HK-2 (cell line): ENCODE results near the gene GDPD5.

ENCODE experiments used
- DNase-seq: peaks from one replicate; pipeline ENCODE4 v3.0.0-alpha.2; 2018; ENCODE audit not compliant: unreplicated experiment

Gene GDPD5

DNA sequence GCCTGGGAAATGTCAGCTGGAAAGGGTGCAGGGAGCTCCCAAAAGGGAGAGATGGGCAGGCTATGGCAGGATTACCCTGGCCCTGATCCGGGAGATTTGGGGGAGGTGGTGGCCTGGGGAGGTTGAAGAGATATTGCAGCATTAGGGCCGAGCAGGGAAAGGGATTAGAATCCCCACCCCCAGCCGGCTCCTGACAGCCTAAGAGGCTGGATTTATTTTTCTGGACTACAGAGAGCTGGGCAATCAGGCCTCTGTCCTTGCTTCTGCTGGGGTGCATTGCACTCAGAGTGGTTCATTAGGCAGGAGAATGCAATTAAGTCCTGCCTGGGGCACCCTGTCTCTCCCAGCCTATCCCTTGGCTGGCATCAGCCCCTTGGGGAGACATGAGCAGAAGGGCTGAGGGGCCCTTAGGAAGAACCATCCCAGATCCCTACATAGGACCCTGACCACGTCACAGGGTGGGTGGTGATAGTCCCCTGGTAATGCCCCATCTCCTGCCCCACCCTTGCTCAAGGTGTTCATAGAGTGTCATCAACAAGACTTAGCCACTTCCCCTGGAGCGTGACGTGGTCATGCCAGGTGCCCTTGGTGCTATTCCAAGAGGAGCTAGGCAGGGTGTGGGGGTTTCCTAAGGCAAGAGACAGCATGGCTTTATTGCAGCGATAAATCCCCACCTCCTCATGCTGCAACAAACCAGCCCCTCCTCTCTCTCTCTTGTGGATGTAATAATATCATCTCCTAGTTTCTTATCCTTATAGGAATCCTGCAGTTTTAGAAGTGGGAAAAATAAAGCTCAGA is 54.4 kb downstream of the GDPD5 start:
- DNase-seq = no peak

DNA sequence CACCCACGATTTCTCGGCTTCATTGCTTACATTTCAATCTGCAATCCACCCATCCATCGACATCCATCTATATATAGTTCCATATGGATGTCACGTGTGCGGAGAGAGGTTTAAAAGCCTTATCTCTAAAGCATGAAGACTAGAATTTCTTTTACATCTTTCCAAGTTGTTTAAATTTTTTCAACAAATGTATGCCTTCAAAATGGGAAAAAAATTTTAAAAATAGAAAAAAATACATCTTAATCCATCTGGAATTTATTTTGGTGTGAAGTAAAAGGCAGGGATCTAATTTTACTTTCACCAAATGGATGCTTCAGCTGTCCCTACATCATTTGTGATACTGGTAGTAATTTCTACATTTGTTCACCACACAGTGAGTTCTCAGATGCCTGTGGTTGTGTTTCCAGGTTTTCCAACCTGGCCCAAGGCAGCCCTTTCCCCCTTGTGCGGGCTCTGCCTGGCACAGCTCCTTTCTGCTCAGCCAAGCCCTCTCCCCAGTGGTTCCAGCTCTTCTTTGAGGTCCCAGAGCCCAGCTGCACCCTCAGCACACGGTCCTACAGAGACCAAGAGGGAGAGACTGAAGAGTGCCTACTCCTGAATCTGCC is 55.2 kb downstream of the GDPD5 start:
- no peak for DNase-seq

DNA sequence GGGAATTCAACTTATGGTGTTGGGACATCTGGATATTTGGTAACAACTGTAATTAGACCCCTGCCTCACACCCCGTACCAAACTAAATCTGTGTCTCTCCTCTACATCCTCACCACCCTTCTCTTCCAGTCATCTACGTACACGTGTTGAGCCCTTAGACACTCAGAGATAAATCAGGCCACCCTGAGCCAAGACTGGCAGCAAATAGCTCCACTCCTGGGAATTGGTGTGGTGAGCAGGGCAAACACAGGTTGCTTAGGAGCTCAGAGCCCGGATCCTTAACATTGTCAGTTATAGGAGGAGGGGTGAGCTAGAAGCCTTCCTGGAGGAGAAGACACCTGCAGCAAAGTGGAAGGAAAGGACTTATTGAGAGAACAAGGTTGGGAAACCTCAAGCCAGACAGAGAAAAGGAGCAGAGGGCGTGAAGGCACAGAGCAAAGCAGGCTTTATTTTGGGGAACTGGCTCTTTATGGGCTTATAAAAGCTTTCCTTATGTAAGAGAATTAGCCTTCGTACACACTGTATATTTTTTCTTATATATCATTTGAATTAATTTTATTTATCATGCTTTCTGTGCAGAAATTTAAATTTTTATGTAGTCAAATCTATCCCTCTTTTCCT is 55.8 kb downstream of the GDPD5 start:
- DNase-seq = no peak

DNA sequence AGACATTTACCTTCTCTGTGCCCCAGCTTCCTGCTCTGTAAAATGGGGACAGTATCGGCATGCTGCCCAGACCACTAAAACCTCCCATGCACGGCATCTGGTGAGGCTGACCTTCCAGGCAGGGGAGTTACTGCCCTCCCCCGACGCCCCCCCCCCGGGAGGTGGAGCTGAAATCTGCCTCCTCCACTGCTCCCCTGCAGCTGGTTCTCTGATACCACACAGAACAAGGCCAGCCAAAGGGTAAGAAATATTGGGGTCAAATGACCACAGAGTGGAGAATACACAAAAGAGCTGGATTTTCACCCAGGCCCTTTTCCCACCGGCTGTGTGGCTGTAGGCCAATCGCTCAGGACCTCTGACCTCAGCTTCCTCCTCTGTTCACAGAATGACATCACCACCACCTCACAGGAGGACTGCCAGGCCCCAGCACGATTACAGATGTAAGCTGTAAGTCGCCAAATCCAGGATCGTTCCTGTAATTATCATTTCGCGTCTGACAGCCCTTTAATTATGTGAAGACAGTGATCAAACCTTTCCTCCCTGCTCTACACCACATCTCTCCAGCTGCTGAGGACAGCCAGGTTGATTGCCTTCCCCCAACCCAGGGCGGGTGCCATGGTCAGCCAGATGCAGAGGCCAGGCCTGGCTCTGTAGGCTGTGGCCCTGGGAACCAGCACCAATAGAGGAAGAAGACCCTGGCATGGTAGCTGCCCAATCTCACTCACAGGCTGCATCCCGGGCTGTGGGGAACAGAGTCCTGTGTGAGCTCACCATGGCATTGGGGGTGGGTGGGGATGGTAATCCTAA is 57.0 kb downstream of the GDPD5 start:
- DNase-seq = no peak

DNA sequence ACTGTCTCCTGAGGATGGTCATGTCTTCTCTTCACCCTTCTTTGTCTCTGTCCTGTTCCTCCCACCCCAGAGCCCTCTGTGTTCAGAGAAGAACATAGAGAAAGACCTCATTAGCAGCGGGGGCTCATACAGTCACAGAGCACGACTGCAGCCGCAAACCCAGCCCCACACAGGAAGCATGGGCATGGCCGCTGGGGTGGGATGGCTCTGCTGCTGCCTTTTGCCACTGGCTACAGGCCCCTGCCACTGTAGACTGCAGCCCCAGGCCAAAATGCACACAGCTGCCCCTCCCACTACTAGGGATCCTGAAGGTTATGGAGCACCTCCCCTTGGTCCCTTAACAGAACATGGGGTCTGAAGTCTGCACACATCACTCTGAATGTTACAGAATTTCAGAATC is 57.9 kb downstream of the GDPD5 start:
- no peak for DNase-seq

DNA sequence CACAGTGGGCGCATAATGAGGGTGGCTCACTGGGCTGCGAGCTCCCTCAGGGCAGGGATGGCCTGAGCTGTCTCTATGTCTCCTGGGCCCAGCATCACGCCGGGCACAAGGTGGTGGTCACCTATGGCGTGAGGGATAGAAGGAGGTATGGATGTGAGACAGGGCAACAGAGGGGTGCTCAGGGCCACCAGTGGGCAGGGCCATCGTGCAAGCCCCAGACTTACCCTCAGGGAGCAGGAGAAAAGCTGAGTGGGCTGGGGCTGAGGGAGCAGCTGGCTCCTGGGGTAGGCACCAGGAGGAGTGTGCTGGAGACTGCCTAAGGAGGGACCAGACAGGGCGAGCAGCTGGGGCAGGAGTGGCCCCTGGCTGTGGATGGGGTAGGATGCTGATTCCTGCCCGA is 58.4 kb downstream of the GDPD5 start:
- DNase-seq = no peak

DNA sequence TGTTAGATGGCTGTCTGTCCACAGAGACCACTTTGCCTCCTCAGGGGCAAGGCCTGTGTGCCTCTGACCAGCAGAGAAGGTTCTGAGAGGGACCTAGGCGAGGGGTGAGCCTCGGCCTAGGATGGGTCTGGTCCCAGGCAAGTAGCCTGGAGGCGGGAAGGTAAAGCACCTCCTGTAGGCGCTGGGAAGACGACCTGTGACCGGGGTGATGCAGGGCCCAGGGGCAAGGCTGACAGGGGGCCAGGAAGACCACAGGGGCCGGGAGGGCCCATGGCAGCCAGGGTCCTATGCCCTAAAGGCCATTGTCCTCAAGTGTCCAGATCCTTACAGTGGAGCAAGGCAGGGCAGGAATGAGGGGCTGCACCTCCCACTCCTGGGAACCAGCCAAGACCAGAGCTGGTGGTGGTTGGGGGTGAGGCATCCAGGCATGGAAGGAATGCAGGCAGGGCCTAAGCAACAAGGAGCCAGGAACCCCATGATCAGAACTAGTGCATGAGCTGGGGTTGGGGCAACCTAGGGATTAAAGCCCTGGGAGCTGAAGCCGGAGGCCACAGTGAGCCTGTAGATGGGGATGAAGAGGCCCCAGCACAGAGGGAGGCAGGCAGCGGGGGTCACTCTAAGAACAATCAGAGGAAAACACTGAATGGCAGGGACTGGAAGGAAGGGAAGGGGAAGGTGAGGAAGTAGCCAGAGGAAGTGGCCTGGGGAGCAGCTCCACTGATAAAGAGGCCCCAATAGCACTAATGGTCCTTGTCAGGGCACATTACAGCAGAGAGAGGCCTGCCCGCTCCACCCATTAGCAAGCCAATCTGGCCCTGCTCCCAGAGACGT is 59.8 kb downstream of the GDPD5 start:
- peak; percentile 32 for DNase-seq

DNA sequence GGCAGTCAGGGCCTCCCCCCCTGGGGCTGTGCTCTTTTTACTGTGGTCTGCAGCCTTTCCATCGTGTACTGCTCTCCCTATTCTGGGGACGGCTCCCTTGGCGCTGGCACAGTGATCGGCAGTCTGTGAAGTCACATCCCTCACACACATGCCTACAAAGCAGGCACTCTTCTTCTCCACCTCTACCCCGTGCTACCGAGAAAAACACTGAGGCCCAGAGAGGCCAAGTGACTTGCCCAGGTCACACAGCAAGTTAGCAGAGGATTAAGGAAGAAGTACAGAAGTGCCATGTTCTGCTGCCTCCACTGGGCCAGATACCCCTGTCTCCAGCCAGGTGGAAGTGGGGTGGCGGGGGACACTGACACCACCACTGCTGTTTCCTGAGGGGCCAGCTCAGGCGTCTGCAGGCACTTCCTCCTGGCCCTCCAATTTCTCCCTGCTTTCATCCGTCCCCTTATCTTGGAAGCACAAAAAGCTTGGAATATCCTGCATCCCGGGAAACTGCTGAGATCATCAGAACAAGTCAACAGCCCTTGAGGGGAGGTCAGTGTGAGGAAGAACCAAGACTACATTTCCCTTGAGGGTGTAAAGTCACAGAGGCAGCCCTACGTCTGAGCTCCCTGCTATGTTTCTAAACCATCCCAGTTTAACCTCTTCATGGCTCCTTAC is 62.5 kb downstream of the GDPD5 start:
- no peak for DNase-seq

DNA sequence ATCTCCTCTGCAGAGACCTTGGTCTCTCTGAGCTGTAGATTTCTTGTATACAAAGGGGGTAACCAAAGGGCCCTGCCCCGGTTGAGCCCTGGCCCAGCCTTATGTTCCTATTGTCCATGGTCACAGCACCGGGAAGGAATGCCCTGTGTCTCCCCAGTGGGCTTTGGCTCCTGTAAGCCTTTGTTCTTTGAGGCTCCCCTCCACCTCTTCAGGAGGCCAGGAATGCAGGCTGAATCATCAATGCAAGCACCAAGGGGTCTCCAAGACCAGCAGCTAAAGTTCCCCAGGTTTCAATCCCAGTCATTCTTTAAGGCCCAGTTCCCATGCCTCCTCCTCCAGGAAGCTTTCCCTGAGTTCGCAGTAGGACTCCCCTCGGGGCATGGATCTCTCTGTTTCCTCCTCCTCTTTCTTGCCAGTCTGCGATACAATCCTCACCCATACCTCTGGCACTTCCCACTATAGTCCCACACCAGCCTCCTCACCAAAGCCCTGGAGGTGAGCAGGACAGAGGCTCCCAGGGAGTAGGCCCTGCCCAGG is 63.6 kb downstream of the GDPD5 start:
- no peak for DNase-seq

DNA sequence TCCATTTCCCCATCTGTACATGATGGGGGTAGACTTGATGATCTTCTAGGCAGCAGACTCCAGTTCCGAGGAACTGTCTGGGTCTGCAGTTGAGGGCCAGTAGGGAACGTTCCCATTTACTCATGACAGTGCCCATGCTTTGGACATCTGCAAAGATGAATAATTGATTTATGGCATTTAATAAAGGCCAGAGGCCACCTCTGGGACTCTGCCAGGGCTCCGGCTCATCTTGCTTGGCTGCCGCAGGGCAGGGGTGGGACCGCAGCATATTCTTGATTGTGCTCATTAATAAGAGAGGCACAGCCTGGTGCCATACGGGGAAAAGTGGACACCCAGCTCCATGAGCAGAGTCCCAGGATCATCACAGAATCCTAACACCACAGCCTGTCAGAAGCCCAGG is 64.6 kb downstream of the GDPD5 start:
- no peak for DNase-seq

DNA sequence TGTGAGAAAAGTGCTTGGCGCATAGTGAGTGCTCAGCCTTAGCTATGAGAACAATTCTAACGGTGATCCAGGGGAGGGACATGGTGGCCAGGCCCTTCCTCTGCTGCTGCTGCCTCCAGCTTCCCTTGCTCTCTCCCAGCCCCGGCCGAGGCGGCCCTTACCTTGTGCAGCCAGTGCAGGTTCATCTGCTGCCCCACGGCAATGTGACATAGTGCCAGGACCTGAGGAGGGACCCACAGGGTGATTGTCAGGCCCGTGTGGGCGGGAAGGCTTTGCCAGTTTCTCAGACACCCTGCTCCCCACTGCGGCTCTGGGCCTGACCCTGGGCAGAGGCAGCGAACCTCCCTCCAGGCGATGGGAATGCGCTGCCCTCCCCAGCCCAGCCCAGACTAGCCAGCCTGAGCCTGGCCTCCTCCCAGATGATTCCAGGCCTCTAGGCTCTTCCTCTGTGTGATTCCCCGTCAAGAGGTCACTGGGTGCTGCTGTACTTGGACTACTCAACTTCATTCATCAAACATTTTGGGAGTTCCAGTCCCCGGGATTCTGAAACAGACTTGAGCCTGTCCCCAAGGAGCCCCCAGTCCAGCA is 69.1 kb downstream of the GDPD5 start:
- no peak for DNase-seq

DNA sequence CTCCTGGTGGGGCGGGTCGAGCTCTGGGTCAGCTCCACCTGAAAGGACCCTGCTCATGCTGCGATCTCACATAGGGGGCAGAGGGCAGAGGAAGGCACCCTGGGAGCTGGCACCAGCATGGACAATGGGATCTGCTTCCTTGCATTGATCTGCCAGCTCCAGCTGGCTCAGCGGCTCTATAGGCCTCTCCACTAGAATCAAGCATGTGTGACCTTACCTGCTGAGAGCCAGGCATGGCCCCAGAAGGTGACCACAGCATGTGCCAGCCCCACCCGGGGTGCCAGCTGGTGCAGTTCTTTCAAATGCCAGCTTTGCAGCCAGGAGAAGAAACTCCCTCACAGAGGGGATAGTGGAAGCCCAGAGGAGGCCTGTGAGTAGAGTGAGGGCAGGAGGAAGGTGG is 70.8 kb downstream of the GDPD5 start:
- no peak for DNase-seq

DNA sequence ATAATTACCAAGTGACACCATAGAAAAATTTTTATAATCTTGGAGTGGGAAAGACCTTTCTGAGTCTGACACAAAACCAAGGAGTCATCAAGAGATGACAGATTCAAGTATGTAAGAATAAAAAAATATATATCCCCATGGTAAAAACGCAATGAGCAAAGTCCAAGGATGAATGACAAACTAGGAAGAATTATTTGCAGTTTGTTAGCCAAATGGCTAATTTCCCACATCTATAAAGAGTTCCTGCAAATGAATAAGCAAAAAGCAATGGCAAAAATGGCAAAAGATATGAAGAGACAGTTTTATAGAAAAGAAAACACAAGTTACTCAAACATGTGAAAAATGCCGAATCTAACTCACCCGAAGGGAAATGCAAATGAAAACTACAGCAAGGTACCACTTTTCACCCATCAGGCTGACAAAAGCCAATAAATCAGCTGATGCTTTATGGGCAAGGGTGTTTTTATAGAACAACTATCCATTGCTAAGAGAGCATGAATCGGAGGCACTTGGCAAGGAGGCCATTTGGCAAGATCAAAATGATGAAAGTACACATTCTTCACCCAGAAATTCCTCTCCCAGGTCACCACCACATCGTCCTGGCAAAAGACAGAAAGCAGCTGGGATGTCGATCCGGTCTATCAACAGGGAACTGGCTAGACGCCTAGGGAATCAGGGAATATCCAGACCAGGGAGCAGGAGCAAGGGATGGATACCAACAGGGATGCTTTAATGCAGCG is 71.7 kb downstream of the GDPD5 start:
- DNase-seq = no peak

DNA sequence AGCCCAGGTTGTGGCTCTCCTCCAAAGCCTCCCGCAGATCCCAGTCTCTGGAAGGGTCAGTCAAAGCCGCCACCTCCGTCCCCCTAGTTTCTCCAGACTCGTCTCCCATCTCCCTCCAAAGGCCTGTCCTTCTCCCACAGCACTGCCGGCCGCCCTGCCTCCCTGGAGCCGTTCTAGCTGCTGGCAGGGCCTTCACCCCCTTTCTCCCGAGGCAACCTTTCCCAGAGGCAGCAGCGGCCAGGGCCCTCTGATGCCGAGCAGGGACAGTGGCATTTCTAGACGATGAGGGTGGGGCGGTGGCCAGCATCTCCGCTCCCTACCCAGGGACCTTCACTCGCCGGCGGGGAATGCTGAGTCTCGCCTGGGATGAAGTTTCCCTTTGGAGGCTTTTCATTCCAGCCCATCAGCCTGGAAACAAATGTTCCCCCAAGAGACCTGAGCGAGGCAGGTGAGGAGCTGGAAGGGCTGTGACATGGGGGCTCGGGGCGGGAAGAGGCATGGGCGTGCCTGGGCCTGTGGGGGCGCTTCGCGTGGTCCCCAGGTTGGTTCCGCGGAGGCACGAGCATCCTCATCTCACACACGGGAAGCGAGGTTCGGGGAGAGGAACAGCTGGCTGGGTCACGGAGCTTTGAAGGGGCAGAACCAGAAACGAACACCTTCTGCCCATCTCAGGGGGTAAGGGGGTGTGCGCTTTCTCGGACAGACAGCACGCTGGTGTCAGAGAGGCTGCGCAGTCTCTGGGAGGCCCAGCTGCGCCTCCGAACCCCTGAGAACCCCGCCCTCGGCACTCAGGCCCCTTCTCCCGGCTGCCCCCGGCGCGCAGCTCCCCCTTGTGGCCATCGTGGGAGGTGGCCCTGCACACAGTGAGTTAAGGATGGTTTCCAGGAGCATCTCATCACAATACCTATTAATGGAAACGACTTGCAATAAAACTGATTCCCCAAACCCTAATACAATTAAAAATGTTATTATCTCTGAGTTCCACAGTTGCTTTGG is 74.6 kb downstream of the GDPD5 start:
- no peak for DNase-seq

DNA sequence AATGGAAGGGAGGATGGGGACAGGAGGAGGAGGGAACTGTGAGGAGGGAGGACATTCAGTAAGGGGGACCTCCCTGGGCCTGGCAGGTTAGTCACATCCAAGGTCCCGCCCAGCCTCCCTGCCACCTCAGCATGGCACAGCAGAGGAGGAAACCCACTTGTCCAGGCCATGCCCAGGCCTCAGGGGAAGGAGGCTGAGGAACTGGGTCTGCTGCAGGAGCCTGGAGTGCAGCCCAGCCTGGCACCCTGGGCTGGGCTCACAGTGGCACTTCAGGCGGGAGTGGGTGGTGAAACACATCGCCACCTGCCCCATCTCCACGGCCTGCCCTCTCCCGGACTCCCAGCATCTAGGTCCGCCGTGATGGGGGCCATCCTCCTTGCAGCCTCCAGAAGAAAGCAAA is 75.5 kb downstream of the GDPD5 start:
- DNase-seq = no peak

DNA sequence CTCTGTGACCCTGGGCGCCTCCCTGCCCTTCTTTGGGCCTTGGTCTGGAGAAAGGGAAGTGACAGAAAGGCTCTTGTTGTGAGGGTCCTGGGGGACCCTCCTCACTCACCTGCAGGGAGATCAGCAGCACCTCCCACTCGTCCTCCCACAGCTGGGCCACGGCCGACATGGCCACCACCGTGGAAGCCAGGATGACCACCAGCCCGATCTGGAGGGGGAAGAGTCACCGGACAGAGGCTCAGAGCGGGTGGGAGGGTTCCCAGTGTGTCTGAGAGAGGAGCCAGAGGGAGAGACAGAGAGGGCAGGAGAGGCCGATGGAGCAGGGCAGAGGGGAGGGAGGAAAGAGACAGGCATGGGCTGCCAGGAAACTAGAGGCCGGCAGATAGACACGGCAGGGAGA is 76.0 kb downstream of the GDPD5 start:
- DNase-seq = no peak

DNA sequence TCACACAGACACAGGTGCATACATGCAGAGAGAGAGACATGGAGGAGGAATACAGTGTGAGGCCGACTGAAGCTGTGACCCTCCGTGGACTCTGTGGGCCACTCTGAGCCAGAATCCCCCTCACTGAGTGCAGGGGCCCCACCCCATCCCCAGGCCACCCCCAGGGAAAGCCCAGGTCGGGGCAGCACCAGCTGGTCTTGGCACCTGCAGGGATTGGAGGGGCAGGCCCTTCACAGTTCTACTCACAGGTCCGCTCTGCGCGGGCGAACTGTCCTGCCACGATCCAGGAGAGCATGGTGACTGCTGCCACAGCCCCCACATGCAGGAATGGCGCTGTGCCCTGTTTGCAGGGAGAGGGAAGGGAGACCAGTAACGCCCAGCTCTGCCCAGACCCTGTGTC is 76.5 kb downstream of the GDPD5 start:
- DNase-seq = no peak

DNA sequence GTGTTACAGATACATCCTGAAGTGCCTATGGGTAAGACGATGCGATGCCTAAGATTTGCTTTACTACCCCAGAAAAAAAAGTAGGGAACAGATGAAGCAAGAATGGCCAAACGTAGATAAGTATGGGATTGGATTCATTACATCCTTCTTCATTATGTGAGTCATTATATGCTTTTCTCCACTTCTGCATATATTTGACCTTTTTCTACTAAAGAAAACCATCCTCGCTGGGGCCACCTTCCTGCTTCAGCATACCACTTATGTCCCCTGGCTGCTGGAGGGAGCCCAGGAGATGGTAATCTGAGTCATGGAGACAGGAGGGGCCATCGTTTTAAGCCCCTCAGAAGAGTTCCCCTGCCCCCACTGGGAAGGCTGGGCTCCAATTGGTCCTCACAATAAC is 78.3 kb downstream of the GDPD5 start:
- DNase-seq = no peak
